Lung (tissue), 12 donors: ENCODE data around the gene PRKAR1B. TPM values are rescaled to one million over a fixed set of nuclear protein-coding genes. Genes with fewer than 3 reads are reported as not detected.

ENCODE experiments used
- ATAC-seq: fragments of 200-7000 bp; cut with Tn5 transposase; one replicate; pipeline ENCODE4 v1.9.1; 2020; ENCODE audit warnings: moderate number of reproducible peaks; ENCODE audit not compliant: insufficient read depth, low FRiP score
- DNase-seq, 3 donors: peaks; one replicate each; pipeline ENCODE4 v3.0.0-alpha.2; 2013 to 2017
- H3K27ac ChIP-seq, 2 donors: one replicate each; pipeline ENCODE4 v1.5.1; 2013; ENCODE audit warnings: mild to moderate bottlenecking in 2 of 2, moderate library complexity in 2 of 2, control low read depth in 1 of 2, inconsistent platforms in 1 of 2, low read depth in 1 of 2, low read length in 1 of 2
- H3K27me3 ChIP-seq, 3 donors: one replicate each; pipeline ENCODE4 v1.5.1; 2013; ENCODE audit warnings: low read length in 2 of 3; ENCODE audit not compliant: control insufficient read depth in 3 of 3, insufficient read depth in 3 of 3
- H3K36me3 ChIP-seq, 4 donors: one replicate each; pipeline ENCODE4 v1.5.1; 2013; ENCODE audit warnings: low read length in 4 of 4, mild to moderate bottlenecking in 1 of 4, moderate library complexity in 1 of 4; ENCODE audit not compliant: control insufficient read depth in 4 of 4, insufficient read depth in 4 of 4
- H3K4me1 ChIP-seq, 5 donors: one replicate each; pipeline ENCODE4 v1.5.1; 2013; ENCODE audit warnings: low read length in 5 of 5, mild to moderate bottlenecking in 2 of 5, moderate library complexity in 1 of 5; ENCODE audit not compliant: control insufficient read depth in 5 of 5, insufficient read depth in 5 of 5
- H3K4me3 ChIP-seq: one replicate; pipeline ENCODE4 v1.5.1; 2013; ENCODE audit warnings: mild to moderate bottlenecking, control low read depth, moderate library complexity
- H3K9ac ChIP-seq, 2 donors: one replicate each; pipeline ENCODE4 v1.5.1; 2013; ENCODE audit warnings: low read length in 2 of 2, control low read depth in 1 of 2; ENCODE audit not compliant: insufficient read depth in 1 of 2
- H3K9me3 ChIP-seq, 4 donors: one replicate each; pipeline ENCODE4 v1.5.1; 2013; ENCODE audit warnings: low read length in 3 of 4, mild to moderate bottlenecking in 1 of 4, moderate library complexity in 1 of 4; ENCODE audit not compliant: control insufficient read depth in 4 of 4, insufficient read depth in 3 of 4
- CTCF ChIP-seq: IDR thresholded peaks from 2 replicates; pipeline ENCODE4 v1.5.1; 2012; ENCODE audit warnings: mild to moderate bottlenecking; ENCODE audit errors: control extremely low read depth, extremely low read depth
- WGBS, 2 donors: extraction: QIAGEN DNeasy Blood & Tissue Kit; methylation state at CpG; one replicate each; pipeline ENCODE4 v1.1.7; 2013; 5-methylcytosine and 5-hydroxymethylcytosine counted together
- polyA plus RNA-seq, 2 donors: library from polyadenylated mRNA; stranded (reverse); fragments of 200-250 nt; gene quantifications; one replicate each; pipeline ENCODE4 v1.2.1, GENCODE V29; 2013
- total RNA-seq, 2 donors: library from RNA; depleted of rRNA in 1 of 2; stranded (reverse); fragments of >200 nt in 1 of 2; gene quantifications; one replicate each; pipeline ENCODE4 v1.2.1, GENCODE V29; 2014 to 2021
- donor health status: control.
- donor health status: control.
- donor health status: Bipolar disorder and iron deficiency.
- donor health status: healthy.
- donor health status: DM: yes; HTN: yes; CAD: no.

The PRKAR1B gene
- total and polyA plus RNA-seq, 4 donors, result 11.3 to 32.0 (median 16.3) TPM

GRCh38 chr7:668139-668931 is 58.7 kb downstream of the PRKAR1B start:
- H3K36me3 ChIP-seq, result peaks cover 0 to 13% (median 3%) of the 10 kb centered on the region in 4 donors
- no peak overlapping the region for H3K4me3 ChIP-seq
- H3K27ac ChIP-seq, result peak overlapping the region in 1 of 2 donors; percentile 65
- DNase-seq (peak in 2 of 3 donors; percentile 56 to 65), ATAC-seq (no peak)
- peaks cover 0 to 26% (median 5%) of the 10 kb centered on the region in 5 donors for H3K4me1 ChIP-seq
- no peaks in the 10 kb centered on the region for H3K27me3 ChIP-seq
- WGBS, 2 donors, result 15 to 31% methylated on average over 16 of the region's 16 CpGs
- no peak for TF ChIP-seq CTCF
- H3K9ac ChIP-seq, result no peak overlapping the region
- H3K9me3 ChIP-seq, result no peaks in the 10 kb centered on the region

GRCh38 chr7:666454-667292 is 60.4 kb downstream of the PRKAR1B start:
- Histone ChIP-seq H3K27me3 (no peaks in the 10 kb centered on the region), H3K36me3 (peaks cover 0 to 11% (median 3%) of the 10 kb centered on the region in 4 donors), H3K9ac (peak overlapping the region in 1 of 2 donors; percentile 15), H3K9me3 (no peaks in the 10 kb centered on the region), H3K4me1 (peaks cover 0 to 26% (median 5%) of the 10 kb centered on the region in 5 donors), H3K27ac (no peak overlapping the region), H3K4me3 (no peak overlapping the region)
- no peak for TF ChIP-seq CTCF
- no peak for DNase-seq
- no peak for ATAC-seq
- WGBS, 2 donors, result 98% methylated on average over 7 of the region's 7 CpGs

- no peak for TF ChIP-seq CTCF
- no peak overlapping the region for H3K4me3 ChIP-seq
- peaks cover 0 to 26% (median 5%) of the 10 kb centered on the region in 5 donors for H3K4me1 ChIP-seq
- peak overlapping the region; percentile 9 to 46 for H3K27ac ChIP-seq
- DNase-seq (peak in 1 of 3 donors; percentile 22), ATAC-seq (no peak)
- H3K27me3 ChIP-seq, result no peaks in the 10 kb centered on the region
- H3K9me3 ChIP-seq, result no peaks in the 10 kb centered on the region
- 85 to 95% methylated on average over 35 of the region's 35 CpGs for WGBS, 2 donors
- peaks cover 0 to 9% (median 3%) of the 10 kb centered on the region in 4 donors for H3K36me3 ChIP-seq
- no peak overlapping the region for H3K9ac ChIP-seq
These were observed 61.2 kb downstream of the PRKAR1B start for GRCh38 chr7:665736-666453.
